ENCODE measurements around the gene ABCF1.

ABCF1 gene

DNA sequence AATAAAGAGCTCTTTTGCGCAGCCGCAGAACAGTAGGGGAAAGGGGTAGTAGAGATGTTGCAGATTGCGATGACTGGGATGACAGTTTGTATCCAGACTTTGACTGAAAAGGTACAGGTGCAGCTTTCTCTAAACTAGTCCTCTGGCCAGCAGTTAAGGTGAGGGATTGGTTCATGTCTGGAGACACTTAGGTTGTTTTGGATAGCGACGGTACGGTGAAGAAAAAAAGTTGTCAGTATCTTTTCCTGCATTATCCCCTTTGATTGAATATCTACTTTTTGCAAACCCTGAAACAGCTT is 13.6 kb upstream of the ABCF1 start:
- DNase-seq (ENCODE audit: low read depth, low spot score): no peak
- in situ Hi-C loops (cut with HindIII; ENCODE audit: low sequenced_read_pairs): no loop called here
- H3K4me3 ChIP-seq (ENCODE audit: low read depth, low read length): peak overlapping the region; percentile 96

DNA sequence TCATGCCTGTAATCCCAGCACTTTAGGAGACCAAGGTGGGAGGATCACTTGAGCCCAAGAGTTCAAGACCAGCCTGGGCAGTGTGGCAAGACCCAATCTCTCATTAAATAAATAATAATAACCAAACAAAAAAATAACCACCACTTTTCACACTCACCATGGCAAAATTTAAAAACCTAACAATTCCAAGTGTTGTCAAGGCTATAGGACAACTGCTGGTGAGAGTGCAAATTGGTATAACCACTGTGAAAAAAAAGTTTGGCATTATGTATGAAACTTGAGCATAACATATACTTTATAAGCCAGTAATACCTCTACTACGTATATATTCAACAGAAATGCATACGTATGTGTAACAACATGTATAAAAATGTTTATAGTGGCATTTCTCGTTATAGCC is 10.3 kb upstream of the ABCF1 start:
- in situ Hi-C loops (cut with HindIII; ENCODE audit: low sequenced_read_pairs): no loop called here
- DNase-seq (ENCODE audit: low read depth, low spot score): no peak
- H3K4me3 ChIP-seq (ENCODE audit: low read depth, low read length): no peak overlapping the region
- TF ChIP-seq, protein P1, sequence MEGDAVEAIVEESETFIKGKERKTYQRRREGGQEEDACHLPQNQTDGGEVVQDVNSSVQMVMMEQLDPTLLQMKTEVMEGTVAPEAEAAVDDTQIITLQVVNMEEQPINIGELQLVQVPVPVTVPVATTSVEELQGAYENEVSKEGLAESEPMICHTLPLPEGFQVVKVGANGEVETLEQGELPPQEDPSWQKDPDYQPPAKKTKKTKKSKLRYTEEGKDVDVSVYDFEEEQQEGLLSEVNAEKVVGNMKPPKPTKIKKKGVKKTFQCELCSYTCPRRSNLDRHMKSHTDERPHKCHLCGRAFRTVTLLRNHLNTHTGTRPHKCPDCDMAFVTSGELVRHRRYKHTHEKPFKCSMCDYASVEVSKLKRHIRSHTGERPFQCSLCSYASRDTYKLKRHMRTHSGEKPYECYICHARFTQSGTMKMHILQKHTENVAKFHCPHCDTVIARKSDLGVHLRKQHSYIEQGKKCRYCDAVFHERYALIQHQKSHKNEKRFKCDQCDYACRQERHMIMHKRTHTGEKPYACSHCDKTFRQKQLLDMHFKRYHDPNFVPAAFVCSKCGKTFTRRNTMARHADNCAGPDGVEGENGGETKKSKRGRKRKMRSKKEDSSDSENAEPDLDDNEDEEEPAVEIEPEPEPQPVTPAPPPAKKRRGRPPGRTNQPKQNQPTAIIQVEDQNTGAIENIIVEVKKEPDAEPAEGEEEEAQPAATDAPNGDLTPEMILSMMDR (IDR thresholded peaks at IDR 0.05; ENCODE audit: low read depth, low read length): no peak

More for the DNA sequence above, 13.6 kb upstream of the ABCF1 start:
- TF ChIP-seq, protein P1 (IDR thresholded peaks at IDR 0.05; ENCODE audit: low read depth, low read length): no peak

DNA sequence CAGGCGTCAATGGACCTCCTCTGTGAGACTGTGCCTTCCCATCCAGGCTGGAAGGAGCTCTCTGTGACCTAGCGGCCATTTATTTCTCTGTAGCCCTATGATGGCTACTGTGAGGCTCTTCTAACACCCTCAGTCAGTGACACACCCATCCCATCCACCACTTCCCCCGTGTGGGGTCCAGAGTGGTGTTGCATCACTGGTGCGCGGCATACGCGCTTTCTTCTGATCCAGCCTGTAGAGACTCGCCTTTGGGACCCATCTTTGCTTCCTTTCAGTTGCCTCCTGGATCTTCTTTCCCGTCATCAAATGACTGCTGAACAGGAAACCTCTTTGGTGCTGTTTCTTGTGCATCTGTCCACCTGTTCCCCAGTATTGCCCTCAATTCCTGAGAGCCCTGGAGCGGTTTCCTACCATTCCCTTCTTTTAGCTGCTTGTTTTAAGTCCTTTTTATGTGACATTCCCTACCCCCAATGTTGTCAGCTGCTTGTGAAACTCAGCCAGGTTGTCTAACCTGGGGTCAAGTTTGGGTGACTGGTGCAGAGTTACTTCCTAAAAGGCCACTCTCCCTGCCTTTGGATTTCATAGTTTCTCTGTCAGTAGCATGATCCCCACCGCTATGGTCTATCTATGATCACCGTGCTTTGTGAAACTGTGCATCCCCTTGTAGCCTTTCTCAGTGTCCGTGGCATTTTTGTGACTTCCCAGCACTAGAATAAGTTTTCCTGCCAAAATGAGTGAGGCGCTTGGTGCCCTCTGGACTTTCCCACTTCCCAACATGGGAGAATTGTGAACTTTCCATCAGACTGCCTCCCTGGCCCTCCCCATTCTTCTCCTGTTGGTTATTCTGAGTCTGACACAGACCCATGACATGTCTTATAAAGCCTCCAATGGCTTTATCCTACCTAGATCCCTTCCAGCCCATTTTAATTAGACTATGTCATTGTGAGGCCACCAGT is 8.5 kb upstream of the ABCF1 start:
- DNase-seq (ENCODE audit: low read depth, low spot score): no peak
- H3K4me3 ChIP-seq (ENCODE audit: low read depth, low read length): no peak overlapping the region
- in situ Hi-C loops (cut with HindIII; ENCODE audit: low sequenced_read_pairs): no loop called here
- TF ChIP-seq, protein P1 (IDR thresholded peaks at IDR 0.05; ENCODE audit: low read depth, low read length): no peak

GRCh38 chr6:30564114-30564513 is 7.1 kb upstream of the ABCF1 start:
- no peak overlapping the region for H3K4me3 ChIP-seq (ENCODE audit: low read depth, low read length)
- in situ Hi-C loops (cut with HindIII; ENCODE audit: low sequenced_read_pairs): no loop called here
- TF ChIP-seq, protein P1 (IDR thresholded peaks at IDR 0.05; ENCODE audit: low read depth, low read length): no peak

GRCh38 chr6:30565772-30566171 is 5.5 kb upstream of the ABCF1 start:
- in situ Hi-C loops (cut with HindIII; ENCODE audit: low sequenced_read_pairs): no loop called here
- TF ChIP-seq, protein P1 (IDR thresholded peaks at IDR 0.05; ENCODE audit: low read depth, low read length): no peak
- H3K4me3 ChIP-seq (ENCODE audit: low read depth, low read length): no peak overlapping the region
- no peak for DNase-seq (ENCODE audit: low read depth, low spot score)

More at GRCh38 chr6:30564114-30564513, 7.1 kb upstream of the ABCF1 start:
- no peak for DNase-seq (ENCODE audit: low read depth, low spot score)

DNA sequence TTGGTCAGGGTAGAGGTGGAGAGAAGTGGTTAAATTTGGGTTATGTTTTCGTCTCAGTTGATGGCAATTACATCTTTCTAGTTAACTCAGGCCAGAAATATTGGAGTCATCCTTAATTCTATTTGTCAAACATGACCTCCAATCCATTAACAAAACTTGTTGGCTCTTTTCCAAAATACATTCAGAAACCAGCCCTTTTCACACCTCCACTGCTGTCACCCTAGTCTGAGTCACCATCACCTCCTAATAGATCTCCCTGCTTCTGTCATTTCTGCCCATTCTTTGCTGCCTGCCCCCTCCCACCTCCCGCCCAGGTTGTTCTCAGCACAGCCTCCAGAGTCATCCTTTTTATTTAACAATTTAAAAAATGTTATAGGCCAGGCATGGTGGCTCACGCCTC is 3.0 kb upstream of the ABCF1 start:
- H3K4me3 ChIP-seq (ENCODE audit: low read depth, low read length): no peak overlapping the region
- no peak for DNase-seq (ENCODE audit: low read depth, low spot score)
- TF ChIP-seq, protein P1 (IDR thresholded peaks at IDR 0.05; ENCODE audit: low read depth, low read length): no peak
- in situ Hi-C loops (cut with HindIII; ENCODE audit: low sequenced_read_pairs): no loop called here
